Panc1 (cell line): ENCODE data around the gene RXFP4. TPM values are rescaled to one million over a fixed set of nuclear protein-coding genes. Genes with fewer than 3 reads are reported as not detected.

Experiments
- ATAC-seq: fragments of 200-7000 bp; cut with Tn5 transposase; 2 replicates; pipeline ENCODE4 v1.9.1; 2020; ENCODE audit warnings: mild to moderate bottlenecking, moderate library complexity
- BruUV-seq: library from RNA; stranded (reverse); fragments of 400-500 nt; replicated peaks from 2 replicates; lab custom pipeline; 2021; lab: Mats Ljungman, UMichigan
- CTCF ChIA-PET: fragments of 300-600 bp; sonication (Branson Sonifier 250); formaldehyde crosslinking; loops from one replicate; lab custom pipeline; 2022; ENCODE audit warnings: antibody characterized with exemption; lab: Charles Lee
- POLR2A ChIA-PET: fragments of 300-600 bp; sonication (Branson Sonifier 250); formaldehyde crosslinking; loops from one replicate; lab custom pipeline; 2022; ENCODE audit warnings: antibody characterized with exemption; lab: Charles Lee
- DNase-seq: peaks from one replicate; pipeline ENCODE4 v3.0.0-alpha.2; 2010; ENCODE audit warnings: low read depth, low spot score
- H3K27ac ChIP-seq: 2 replicates; pipeline ENCODE4 v1.5.1; 2011; ENCODE audit warnings: mild to moderate bottlenecking, low read length, inconsistent platforms
- H3K27me3 ChIP-seq: fragments of 200-500 bp; sonication (Bioruptor generic); 2 replicates; pipeline ENCODE4 v1.6.0; 2014; ENCODE audit warnings: low read length, inconsistent platforms; ENCODE audit not compliant: control insufficient read depth, insufficient read depth
- H3K36me3 ChIP-seq: fragments of 200-500 bp; sonication (Bioruptor generic); 2 replicates; pipeline ENCODE4 v1.5.1; 2014; ENCODE audit warnings: inconsistent platforms, mild to moderate bottlenecking, low read length, moderate library complexity; ENCODE audit not compliant: control insufficient read depth, insufficient read depth
- H3K4me1 ChIP-seq: 2 replicates; pipeline ENCODE4 v1.5.1; 2011; ENCODE audit warnings: inconsistent platforms, mild to moderate bottlenecking, low read length, moderate library complexity; ENCODE audit not compliant: control insufficient read depth, insufficient read depth
- H3K4me3 ChIP-seq, 2 experiments: 2 replicates each; pipeline ENCODE4 v1.5.1; 2011 to 2012; ENCODE audit warnings: low read depth in 2 of 2, low read length in 2 of 2, mild to moderate bottlenecking in 2 of 2, inconsistent platforms in 1 of 2, moderate library complexity in 1 of 2
- H3K9me3 ChIP-seq: fragments of 200-500 bp; sonication (Bioruptor generic); 2 replicates; pipeline ENCODE4 v1.5.1; 2014; ENCODE audit warnings: low read depth, mild to moderate bottlenecking, inconsistent platforms, low read length, moderate library complexity; ENCODE audit not compliant: control insufficient read depth, insufficient read depth
- CTCF ChIP-seq: fragments of 450-650 bp; IDR thresholded peaks from 2 replicates; pipeline ENCODE4 v1.5.1; 2017; ENCODE audit warnings: mild to moderate bottlenecking
- POLR2AphosphoS5 ChIP-seq: IDR thresholded peaks from 2 replicates; pipeline ENCODE4 v1.6.1; 2012; ENCODE audit warnings: mild to moderate bottlenecking, low read depth, low read length, moderate library complexity
- REST ChIP-seq, 2 experiments: IDR thresholded peaks; 2 replicates each; pipeline ENCODE4 v1.6.1; 2011 to 2012; ENCODE audit warnings: low read depth in 2 of 2, control low read depth in 1 of 2, low read length in 1 of 2, mild to moderate bottlenecking in 1 of 2, moderate library complexity in 1 of 2; ENCODE audit not compliant: insufficient read depth in 1 of 2
- SIN3A ChIP-seq: IDR thresholded peaks from 2 replicates; pipeline ENCODE4 v1.6.1; 2012; ENCODE audit warnings: low read depth, mild to moderate bottlenecking, low read length, moderate library complexity, borderline replicate concordance; ENCODE audit not compliant: insufficient read depth
- TCF7L2 ChIP-seq: IDR thresholded peaks from 2 replicates; pipeline ENCODE4 v1.6.1; 2011; ENCODE audit warnings: mild to moderate bottlenecking, low read depth, low read length, inconsistent platforms
- in situ Hi-C: cut with HindIII; loops from 2 replicates; pipeline ENCODE4 v1.10.0; 2016; ENCODE audit warnings: low sequenced_read_pairs, low pct_unique_long_range_greater_than_20kb
- intact Hi-C: fragments of 100-400 bp; cut with micrococcal nuclease; formaldehyde crosslinking; loops from one replicate; pipeline ENCODE4 v1.10.0; 2022; ENCODE audit not compliant: unreplicated experiment
- total RNA-seq: library from RNA; stranded (reverse); gene quantifications from one replicate; pipeline ENCODE4 v1.2.1, GENCODE V29; 2021; ENCODE audit not compliant: unreplicated experiment

Gene RXFP4
- total RNA-seq, 1 experiment from 2014 or later, result 8.0 TPM

- Histone ChIP-seq H3K9me3 (no peaks in the 10 kb centered on the region), H3K4me3 (peak overlapping the region; percentile 93 to 98), H3K27me3 (no peaks in the 10 kb centered on the region), H3K36me3 (peaks cover 31% of the 10 kb centered on the region), H3K4me1 (peaks cover 31% of the 10 kb centered on the region), H3K27ac (peak overlapping the region; percentile 99)
- in situ Hi-C loops (no loop called here), intact Hi-C loops (no loop called here)
- TF ChIP-seq TCF7L2, result no peak
- no peak for TF ChIP-seq SIN3A
- TF ChIP-seq REST (IDR thresholded peaks at IDR 0.05; ENCODE audit: insufficient read depth in 1 of 2, low read depth in 2 of 2, low read length in 1 of 2), result no peak
- no peak for TF ChIP-seq POLR2AphosphoS5
- TF ChIP-seq CTCF, result no peak
- BruUV-seq, result no TSS peak
- ChIA-PET POLR2A (interaction anchor here (1.7 kb wide), 1 partner anchor 11 kb away, joined by 5 read pairs; no protein-coding TSS in a partner anchor), CTCF (no interaction called here)
- ATAC-seq (no peak), DNase-seq (no peak)
Measured at GRCh38 chr1:155933591-155934096, 7.8 kb upstream of the RXFP4 start.

GRCh38 chr1:155934097-155934935, 7.1 kb upstream of the RXFP4 start, which contains the start of gene KHDC4:
TSS of gene KHDC4 (minus strand) at chr1:155934413. CDS start at chr1:155934373, 40 bp downstream.
- H3K36me3 ChIP-seq, result peaks cover 26% of the 10 kb centered on the region
- intact Hi-C loops, result no loop called here
- H3K27ac ChIP-seq, result peak within 1 kb of the TSS; percentile 99
- ChIA-PET CTCF (interaction anchor here (0.6 kb wide), 1 partner anchor 283 kb away, joined by 3 read pairs; no protein-coding TSS in a partner anchor), POLR2A (interaction anchor here (0.6 to 1.7 kb wide), 4 partner anchors 10 to 163 kb away, joined by 3 to 5 read pairs (median 3); no protein-coding TSS in a partner anchor)
- DNase-seq (peak; percentile 98), ATAC-seq (peak; percentile 96)
- no peaks in the 10 kb centered on the region for H3K9me3 ChIP-seq
- no TSS peak for BruUV-seq
- TF ChIP-seq REST (IDR thresholded peaks at IDR 0.05; ENCODE audit: insufficient read depth in 1 of 2, low read depth in 2 of 2, low read length in 1 of 2), result 0 out of 4 replicates have a peak, but pooled peaks of 1 of the 2 experiments have one; percentile 51
- TF ChIP-seq POLR2AphosphoS5, result peak; percentile 97
- TF ChIP-seq SIN3A, result peak; percentile 85; the same call in 1 of the 2 replicates
- no peak for TF ChIP-seq TCF7L2
- TF ChIP-seq CTCF, result no peak
- H3K4me3 ChIP-seq, result peak within 1 kb of the TSS; percentile 93 to 98
- H3K4me1 ChIP-seq, result peaks cover 33% of the 10 kb centered on the region
- in situ Hi-C loops, result no loop called here
- no peaks in the 10 kb centered on the region for H3K27me3 ChIP-seq
